ENCODE measurements around the gene TCF7L1.
"Not testable (repeated sequence)": the region's sequence is repeated elsewhere in the genome, so short reads cannot be mapped to it uniquely, and the experiment has no call there.

Gene TCF7L1

DNA sequence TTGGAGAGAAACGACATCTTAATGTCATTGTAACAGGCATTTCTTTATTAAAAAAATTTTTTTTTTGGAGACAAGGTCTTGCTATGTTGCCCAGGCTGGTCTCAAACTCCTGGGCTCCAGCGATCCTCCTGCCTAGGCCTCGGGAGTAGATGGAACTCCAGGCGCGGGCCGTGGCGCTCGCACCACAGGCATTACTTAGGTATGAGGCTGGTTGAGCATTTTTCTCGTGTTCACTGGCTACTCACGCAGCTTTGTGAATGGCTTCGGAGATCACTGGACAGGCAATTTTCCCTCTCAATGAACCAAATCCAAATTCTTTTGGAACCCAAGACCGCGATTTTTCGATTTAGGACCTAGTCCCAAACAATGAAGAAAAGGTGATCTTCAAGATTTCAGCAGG is 795 bp upstream of the TCF7L1 start:
- DNase-seq = no peak

DNA sequence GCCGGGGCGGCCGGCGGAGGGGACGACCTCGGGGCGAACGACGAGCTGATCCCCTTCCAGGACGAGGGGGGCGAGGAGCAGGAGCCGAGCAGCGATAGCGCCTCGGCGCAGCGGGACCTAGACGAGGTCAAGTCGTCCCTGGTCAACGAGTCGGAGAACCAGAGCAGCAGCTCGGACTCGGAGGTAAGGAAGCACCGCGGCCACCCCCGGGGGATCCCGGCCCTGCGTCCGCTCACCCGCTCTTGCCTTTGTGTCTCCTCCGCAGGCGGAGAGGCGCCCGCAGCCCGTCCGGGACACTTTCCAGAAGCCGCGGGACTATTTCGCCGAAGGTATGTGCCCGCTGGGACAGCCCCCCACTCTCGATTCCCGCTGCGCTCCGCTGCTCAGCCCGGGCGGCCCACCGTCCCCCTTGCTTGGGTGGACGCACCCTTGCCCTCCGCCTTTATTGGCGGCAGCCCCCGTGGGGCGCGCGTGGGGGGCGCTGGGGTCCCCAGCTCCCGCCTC is 611 bp downstream of the TCF7L1 start:
- DNase-seq = peak; percentile 2 to 47 (median 27)

DNA sequence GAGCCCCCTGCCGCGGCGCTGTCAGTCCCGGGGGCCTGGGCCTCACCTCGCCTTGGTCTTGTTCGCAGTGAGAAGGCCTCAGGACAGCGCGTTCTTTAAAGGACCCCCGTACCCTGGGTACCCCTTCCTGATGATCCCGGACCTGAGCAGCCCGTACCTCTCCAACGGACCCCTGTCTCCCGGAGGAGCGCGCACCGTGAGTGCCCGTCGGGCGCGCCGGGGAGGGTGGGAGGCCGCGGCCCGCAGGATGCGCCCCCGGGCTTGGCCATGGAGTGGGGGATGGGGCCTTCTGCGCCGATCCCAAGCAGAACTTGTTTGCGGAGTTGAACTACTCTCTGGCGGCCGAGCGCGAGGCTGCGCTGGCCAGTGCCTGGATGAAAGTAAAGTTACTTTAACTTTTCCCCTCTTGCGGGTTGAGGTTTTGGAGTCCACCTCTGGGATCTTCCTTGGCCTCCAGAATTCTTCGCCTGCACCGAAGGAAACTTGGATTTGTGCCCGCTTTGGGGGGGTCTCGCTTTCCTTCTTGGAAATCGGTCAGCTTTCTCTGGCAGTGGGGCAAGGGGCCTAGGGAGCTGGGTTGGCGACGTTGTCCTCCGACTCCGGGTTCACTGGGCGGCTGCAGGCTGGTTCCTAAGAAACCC is 1.2 kb downstream of the TCF7L1 start:
- DNase-seq = peak in 2 of 4 experiments; percentile 10 to 20

DNA sequence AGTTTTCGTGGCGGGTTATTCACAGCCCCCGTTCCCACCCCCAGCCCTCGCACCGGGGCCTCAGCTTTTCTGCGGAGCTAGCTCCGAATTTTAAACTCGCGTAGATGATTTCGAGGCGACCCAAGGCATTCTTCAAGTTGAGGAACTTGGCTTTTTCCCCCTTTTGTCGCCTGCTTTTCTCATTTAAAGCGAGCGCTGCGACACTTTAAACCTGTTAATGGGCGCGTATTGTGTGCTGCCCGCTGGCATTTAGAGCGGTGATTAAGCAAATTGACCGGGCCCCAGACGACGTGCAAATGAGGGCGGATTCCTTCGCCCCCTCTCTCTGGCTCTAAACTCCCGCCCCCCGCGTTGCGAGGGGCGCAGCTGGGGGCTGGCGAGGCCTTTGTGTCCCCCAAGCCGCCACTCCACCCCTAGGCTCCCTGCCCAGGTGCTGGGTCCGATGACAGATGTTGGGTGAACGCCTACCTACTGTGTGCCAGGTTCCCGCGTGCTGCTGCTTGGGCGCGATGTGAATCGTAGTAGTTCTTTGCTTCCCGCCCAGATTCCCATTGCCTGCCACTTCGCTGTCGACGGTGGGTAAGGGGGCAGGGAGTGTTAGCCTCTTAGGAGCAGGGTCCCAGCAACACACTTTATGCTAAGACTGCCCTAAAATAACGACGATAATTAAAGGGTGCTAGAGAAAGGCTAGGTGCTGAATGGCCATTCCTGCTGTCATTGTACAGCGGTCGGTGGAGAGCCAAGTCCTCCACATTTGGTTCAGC is 1.9 kb downstream of the TCF7L1 start:
- peak in 3 of 4 experiments; percentile 5 to 17 (median 16) for DNase-seq

DNA sequence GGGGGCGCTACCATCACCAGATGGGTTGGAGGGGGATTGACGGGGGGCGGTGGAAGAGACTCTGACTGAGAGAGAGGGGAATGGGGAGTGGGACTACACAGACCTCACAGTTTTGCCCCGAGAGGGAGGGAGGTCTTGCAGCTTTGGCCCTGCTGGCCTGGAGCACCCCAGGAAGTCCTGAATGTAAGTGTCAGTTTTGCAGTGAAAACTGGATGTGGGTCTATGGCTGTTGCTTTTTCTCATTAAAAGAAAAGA is 2.4 kb downstream of the TCF7L1 start:
- DNase-seq = no peak

DNA sequence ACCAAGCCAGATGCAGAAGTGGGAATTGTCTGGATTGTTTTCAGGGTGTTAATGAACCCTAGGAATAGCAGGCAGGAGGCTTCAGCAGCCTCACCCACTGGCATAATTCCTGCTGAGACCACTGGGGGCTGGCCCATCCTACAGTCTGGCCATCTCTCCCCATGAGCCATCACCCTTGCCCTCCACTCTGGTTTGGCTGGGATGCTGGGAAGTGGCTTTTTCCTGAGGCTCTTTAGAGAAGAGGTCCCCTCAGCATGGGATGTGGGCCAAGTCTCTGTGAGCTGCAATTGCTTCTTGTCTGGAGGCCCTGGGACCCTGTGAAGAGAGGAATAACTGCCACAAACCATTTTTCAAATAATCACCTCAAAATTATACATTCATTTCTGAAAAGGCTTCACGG is 4.0 kb downstream of the TCF7L1 start:
- no peak for DNase-seq

DNA sequence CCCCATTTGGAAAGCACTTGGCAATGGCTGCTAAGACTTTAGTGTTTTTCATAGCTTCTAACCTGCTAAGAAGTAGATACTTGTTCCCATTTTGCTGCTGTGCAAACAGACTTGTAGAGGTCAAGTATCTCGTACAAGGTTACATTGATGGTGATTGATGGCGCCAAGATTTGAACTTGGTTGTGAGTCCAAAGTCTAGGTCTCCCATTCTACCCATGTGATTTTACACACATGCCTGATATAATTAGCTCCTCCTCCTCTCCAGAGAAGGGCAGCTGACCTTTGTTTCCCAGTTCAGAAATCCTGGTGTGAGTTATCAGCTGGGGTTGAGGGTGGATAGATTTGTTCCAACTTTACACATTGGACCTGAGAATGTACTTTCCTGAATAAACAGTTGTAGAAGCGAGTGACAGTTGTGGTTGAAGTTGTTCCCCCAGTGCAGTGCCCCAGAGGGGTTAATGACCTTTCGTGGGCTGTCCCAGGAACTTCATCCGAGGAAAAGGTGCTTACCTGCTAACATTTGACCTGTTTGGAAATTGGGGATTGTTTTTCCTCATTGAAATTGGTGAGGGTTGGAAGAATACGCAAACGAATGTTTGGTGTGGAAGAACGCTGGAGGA is 10.4 kb downstream of the TCF7L1 start:
- DNase-seq = no peak

DNA sequence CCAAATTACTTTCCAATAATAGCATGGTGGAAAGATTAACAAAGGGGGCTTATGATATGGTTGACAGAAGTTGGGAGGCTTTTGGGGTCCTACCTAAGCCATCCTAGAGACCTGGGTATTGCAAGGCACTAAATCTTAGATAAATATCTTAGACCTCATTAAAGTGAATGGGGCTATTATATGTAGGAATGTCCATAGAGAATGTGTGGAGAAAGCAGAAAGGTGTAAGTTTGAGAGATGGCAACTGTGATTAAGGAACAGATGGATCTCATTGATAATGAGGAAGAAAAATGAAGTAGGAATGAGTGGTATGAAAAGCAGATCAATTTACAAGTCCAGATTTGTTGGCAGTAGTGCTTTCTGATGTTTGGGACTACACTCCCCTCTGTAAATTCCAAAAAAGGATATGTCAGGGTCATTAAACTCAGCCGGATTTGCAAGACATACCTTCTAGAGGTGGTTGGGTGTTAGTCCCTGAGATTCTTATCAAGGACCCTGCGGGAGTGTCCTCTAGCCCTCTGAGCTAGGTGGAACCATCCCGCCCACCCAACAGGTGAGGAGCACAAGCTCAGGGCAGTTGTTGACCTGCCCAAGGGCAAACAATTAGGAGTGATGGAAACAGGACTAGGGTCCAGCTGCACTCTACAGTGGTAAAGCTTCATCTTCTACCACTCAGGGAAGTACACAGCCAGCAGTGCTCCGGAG is 12.1 kb downstream of the TCF7L1 start:
- no peak for DNase-seq

DNA sequence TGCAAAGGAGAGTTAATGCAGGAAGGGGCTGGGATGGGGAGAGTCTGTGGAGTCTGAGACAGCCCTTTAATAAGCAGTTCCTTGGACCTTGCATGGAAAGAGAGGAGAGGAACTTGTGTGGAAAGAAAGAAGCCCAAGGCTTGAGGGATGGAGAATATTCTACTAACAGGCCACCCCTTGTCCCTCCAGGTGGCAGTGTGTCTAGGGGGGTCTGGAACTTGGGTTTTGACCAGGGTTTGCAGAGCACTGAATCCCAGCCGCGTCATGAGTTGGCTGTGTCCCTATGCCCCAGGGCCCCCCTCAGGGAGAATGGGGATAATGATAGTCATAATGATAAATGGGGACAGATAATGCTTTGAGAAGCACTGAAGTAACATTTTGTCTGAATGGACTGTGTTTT is 15.0 kb downstream of the TCF7L1 start:
- DNase-seq = no peak

DNA sequence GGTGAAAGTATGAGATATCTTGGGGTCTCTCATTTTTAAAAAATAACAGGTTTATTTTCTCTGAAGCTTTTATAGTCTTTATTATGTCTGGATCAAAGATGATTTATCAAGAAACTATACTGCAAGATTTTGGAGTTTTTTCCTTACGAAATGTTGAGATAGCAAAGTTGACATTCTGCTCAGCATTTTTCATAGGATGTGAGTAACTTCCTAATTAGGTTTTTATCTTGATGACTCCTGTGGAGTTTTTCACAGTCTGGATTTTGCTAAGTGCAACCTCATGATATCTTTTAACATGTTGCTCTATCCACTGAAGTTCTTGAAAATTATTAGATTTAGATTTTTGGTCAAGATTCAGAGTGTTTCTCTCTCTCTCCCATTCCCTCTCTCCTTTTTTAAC is 17.8 kb downstream of the TCF7L1 start:
- DNase-seq = no peak

DNA sequence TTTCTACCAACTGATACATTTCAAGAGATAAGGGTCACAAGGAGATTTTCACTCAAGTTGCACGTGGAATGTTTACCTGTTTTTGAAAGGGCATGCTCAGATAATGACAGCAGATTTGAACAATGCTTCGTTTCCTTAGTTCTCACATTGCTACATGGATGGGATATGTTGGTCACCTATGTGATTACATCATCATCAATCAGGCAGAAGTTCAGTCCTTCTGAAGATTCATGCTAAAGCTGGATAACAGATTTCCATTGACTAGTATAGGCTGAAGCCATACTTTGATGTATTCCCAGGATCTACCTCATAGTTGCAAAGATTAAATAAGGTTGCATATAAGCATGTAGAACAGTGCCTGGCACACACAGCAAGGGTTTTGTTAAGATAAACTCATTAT is 19.7 kb downstream of the TCF7L1 start:
- no peak for DNase-seq

DNA sequence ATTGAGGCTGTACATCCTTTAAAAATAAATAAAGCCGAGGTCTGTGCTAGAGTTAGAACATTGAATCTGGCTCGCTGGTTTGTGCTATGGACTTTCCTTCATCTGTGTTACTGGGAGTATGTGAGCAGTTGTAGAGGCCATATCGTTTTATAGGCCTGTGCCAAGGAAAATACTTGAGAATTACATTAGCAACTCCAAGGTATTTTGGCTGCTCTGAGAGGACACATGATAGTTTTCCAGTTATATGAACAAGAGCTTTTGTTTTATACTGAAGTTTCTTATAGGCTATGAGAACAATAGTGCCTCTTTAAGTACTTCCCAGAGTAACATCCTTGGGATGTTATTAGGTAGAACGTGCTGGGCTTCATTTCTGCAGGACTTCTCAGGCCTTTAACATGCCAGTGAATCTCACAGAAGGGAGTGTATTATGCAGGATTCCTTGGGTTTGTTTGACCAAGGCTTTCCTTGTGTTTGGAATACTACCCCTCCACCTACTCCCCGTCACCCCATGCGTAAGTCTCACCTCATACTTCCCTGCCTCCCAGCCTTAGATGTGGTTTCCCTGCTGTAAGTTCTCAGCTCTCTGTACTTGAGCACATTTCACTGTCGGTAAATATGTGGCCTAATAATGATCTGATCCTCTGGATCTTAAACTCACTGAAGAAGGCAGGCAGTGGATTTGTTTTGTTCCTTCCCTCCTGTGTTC is 21.0 kb downstream of the TCF7L1 start:
- no peak for DNase-seq

DNA sequence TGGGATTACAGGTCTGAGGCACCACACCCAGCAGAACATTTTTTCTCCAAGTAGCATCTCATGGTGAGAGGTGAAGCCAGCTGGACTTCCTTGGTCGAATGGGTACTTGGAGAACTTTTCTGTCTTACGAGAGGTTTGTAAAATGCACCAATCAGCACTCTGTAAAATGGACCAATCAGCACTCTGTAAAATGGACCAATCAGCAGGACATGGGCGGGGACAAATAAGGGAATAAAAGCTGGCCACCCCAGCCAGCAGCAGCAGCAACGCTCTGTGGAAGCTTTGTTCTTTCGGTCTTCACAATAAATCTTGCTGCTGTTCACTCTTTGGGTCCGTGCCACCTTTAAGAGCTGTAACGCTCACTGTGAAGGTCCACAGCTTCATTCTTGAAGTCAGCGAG is 21.9 kb downstream of the TCF7L1 start:
- DNase-seq = not testable (repeated sequence)

DNA sequence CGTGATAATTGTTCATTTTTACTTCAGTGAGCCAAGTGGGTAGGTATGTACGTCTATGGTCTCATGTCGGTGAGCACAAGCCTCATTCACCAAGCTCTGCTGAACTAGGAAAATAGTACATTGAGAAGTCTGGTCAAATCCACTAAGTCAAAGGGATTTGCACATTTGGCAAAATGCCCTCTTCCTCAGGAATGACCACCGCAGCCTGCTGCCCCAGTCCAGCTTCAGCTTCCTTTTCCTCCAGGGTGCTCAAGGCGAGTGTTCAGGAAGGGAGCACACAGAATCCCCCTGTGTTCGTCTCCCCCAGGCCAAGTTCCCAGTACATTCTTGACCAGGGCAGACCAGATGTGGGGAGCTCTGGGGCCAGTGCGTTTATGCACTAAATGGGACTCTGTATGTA is 23.0 kb downstream of the TCF7L1 start:
- no peak for DNase-seq

DNA sequence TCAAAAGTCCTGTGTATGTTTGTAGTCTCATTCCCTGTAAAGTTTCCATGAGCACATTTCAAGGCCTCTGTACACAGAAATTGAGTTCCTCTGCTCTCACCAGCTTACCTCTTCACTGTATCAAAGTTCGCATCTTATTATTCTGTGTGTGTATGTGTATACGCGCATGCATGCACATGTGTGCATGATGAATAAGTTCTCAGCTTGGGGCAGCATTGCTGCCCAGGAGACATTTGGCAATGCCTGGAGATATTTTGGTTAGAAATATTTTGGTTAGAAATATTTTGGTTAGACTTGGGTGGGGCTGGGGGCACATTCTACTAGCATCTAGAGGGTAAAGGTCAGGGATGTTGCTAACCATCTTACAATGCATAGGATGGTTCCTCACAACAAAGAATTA is 23.4 kb downstream of the TCF7L1 start:
- DNase-seq = no peak

DNA sequence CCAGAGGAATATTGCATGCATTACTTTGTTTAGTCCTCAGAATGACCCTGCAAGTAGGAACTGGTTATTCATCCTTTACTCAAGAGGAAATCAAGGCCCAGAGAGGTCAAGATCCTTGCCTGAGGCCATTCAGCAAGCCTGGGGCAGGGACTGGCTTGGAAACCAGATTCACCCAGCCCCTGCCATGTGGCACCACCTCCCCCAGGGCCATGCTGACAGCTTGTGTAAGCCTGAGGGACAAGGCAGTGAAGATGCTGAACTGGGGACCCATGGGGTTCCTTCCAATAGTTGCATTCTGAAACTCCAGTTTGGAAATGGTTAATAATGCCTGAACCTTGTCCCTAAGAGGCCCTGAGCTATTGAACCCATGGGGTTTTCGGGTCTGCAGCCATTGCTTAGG is 24.2 kb downstream of the TCF7L1 start:
- DNase-seq = no peak

DNA sequence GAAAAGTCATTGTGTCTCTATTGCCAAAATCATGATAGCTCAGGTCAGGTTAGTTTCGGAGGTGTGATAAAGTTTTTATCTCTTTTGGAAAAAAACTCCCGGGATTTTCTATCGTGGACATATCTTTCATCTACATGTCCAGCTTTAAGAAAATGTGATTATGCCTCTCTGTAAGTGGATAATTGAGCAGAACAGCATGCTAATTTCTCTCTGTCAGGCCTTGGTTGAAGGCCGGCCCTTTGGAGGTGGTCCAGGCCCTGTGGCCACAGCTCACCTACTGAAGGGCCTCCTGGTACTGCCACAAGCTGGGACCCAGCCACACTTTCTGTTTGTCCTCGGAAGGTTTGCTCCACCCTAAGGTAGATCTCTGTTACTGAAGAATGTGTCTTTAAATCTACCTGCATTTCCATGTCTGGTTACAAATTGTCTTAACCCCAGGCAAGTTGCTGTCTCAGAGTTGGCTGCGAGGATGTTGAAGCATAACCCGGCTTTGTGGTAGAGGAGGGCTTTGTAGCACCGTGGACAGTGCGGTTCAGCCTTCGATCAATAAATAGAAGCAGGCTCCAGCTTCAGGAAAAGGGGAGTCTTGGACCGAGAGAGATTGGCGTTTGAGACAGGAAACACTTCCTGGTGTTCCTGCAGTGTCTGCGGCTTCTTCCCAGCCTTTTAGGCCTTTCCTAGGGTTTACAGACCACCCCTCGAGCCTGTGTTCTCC is 25.5 kb downstream of the TCF7L1 start:
- no peak for DNase-seq

DNA sequence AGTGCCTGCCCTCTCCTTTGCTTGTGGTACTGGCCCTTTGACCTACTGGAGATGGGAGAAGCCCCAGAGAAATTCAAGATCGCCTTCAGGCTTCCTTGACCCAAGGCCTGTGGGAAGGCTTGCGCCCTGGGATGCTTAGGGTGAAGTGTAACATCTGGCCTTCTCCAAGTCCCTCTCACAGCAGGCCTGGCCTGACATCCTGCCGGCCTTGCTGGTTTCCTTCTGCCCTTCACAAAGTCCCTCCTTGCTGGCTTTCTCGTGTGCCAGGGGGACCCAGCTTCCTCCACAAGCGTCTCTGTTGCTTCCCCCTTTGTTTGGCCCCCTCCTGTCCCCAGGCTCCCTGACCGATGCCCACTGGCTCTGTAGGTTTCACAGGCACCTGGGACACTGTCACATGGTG is 26.4 kb downstream of the TCF7L1 start:
- DNase-seq = no peak

DNA sequence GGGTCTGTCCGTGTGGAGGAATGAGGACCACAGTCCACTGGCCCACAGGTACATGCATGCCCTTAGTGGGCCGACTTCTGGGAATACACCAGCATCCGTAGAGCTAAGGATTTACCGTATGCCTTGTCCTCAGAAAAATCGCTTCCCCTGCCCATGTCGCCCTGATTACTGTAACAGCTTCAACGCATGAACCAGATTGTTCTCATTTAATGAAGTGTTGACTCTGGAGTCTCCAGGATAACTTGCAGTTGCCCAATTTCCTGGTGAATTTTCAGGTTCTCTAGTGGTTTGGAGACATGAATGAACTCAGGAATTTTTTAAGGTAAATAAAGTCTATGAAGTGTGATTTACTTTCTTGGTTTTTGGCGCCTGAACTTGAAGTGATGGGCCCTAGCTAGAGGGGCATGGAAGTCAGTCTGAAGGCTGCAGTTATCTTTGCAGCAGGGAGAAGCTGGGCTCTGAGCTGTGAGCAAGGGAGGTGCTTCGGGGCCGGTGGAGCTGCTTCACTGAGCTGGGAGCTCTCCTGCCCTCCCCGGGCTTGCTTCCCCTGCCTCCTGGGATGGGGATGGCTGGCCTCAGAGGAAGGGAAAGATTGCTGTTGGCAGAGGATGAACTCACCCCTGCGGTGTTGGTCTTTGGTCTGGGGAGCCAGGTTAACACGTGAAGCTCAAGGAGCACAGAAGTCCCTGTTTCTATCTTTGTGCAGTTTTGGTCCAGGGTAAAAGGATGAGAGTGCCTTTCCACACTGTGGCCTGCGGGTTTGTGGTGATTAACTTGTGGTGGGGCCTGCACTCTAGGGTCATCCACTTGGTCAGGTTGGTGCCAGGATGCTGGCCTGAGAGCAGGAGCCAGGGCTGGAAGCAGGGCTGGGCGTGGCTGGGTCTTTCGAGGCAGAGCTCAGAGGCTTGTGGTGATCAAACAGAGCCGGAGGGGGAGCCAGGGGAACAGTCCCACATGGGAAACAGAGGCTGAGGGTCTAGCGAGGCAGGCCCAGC is 28.1 kb downstream of the TCF7L1 start:
- no peak for DNase-seq

DNA sequence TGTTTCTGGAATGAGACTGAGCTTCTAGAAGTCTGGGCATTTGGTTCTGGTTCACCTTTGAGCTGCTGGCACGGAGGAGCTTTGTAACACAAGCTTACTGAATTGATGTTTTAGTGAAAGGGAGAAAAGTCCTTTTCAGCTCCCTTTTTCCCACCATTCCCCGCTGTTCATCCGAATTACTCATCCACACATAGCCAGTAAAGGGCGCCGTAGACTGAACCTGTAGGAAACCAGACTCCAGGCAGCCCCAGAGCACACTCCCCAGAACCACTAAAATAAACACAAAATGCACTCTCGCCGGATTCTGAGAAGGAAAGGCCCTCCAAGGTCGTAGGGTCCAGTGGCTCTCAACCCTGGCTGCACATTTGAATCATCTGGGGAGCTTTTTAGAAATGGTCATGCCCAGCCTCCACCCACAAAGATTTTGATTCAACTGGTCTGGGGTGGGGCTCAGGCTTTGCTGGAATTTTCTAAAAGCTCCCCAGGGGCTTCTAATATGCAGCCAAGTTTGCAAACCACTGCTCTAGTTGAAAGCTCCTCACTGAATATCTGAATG is 29.6 kb downstream of the TCF7L1 start:
- no peak for DNase-seq

DNA sequence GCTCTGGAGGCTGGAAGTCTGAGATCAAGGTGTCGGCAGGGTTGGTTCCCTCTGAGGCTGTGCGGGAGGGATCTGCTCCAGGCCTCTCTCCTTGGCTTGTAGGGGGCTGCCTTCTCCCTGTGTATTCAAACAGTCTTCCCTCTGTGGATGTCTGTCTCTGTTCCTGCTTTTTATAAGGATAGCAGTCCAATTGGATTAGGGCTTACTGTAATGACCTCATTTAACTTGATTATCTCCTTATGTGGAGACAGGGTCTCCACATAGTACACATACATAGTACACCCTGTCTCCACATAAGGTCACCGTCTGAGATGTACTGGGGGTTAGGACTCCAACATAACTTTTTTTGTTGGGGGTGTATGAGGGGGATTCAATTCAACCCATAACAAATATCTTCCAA is 30.5 kb downstream of the TCF7L1 start:
- DNase-seq = no peak

Measured in suppressor macrophage (primary cell).